Measurements from ENCODE around the gene GMPPA. TPM values are rescaled to one million over a fixed set of nuclear protein-coding genes. Genes with fewer than 3 reads are reported as not detected.

Gene GMPPA
- total and polyA plus RNA-seq, 4 donors, result 20.2 to 59.4 (median 43.4) TPM

GRCh38 chr2:219499058-219499307 lies 292 bp downstream of the GMPPA start:
- DNase-seq (ENCODE audit: low spot score), result no peak

More at GRCh38 chr2:219499058-219499307, 292 bp downstream of the GMPPA start:
- Histone ChIP-seq H3K4me3 (ENCODE audit: low read depth in 1 of 3, low read length in 3 of 3) (peak overlapping the region; percentile 60 to 94 (median 66)), H3K27me3 (ENCODE audit: control insufficient read depth in 4 of 4, insufficient read depth in 4 of 4, low read length in 3 of 4) (no peaks in the 10 kb centered on the region), H3K4me1 (ENCODE audit: control insufficient read depth in 4 of 4, insufficient read depth in 4 of 4, low read length in 3 of 4) (peaks cover 6 to 32% (median 22%) of the 10 kb centered on the region in 4 donors), H3K27ac (ENCODE audit: low read depth in 1 of 2, low read length in 2 of 2) (peak overlapping the region; percentile 93 to 95), H3K9me3 (ENCODE audit: control insufficient read depth in 4 of 4, low read length in 3 of 4) (no peaks in the 10 kb centered on the region), H3K36me3 (ENCODE audit: control insufficient read depth in 4 of 4, insufficient read depth in 3 of 4, low read depth in 1 of 4, low read length in 3 of 4) (peaks cover 2 to 11% (median 7%) of the 10 kb centered on the region in 4 donors), H3K9ac (ENCODE audit: low read depth in 1 of 2, low read length in 2 of 2) (peak overlapping the region; percentile 72 to 94)
- TF ChIP-seq FOXA1 (IDR thresholded peaks at IDR 0.05) (no peak), SP1 (IDR thresholded peaks at IDR 0.05) (no peak), MAX (IDR thresholded peaks at IDR 0.05) (no peak), YY1 (IDR thresholded peaks at IDR 0.05) (no peak), ATF3 (IDR thresholded peaks at IDR 0.05) (no peak), JUND (IDR thresholded peaks at IDR 0.05) (no peak), NR2F2 (IDR thresholded peaks at IDR 0.05) (no peak), HNF4A (conservative IDR thresholded peaks at IDR 0.05) (no peak), EGR1 (IDR thresholded peaks at IDR 0.05; ENCODE audit: low read depth in 2 of 2) (no peak), HNF4G (IDR thresholded peaks at IDR 0.05) (no peak), RXRA (IDR thresholded peaks at IDR 0.05) (no peak), TAF1 (conservative IDR thresholded peaks at IDR 0.05) (no peak), RAD21 (IDR thresholded peaks at IDR 0.05) (no peak), GABPA (IDR thresholded peaks at IDR 0.05 in 1 of 2, conservative IDR thresholded peaks at IDR 0.05 in 1 of 2) (no peak), FOXA2 (IDR thresholded peaks at IDR 0.05) (no peak)
- TF ChIP-seq, protein P1, sequence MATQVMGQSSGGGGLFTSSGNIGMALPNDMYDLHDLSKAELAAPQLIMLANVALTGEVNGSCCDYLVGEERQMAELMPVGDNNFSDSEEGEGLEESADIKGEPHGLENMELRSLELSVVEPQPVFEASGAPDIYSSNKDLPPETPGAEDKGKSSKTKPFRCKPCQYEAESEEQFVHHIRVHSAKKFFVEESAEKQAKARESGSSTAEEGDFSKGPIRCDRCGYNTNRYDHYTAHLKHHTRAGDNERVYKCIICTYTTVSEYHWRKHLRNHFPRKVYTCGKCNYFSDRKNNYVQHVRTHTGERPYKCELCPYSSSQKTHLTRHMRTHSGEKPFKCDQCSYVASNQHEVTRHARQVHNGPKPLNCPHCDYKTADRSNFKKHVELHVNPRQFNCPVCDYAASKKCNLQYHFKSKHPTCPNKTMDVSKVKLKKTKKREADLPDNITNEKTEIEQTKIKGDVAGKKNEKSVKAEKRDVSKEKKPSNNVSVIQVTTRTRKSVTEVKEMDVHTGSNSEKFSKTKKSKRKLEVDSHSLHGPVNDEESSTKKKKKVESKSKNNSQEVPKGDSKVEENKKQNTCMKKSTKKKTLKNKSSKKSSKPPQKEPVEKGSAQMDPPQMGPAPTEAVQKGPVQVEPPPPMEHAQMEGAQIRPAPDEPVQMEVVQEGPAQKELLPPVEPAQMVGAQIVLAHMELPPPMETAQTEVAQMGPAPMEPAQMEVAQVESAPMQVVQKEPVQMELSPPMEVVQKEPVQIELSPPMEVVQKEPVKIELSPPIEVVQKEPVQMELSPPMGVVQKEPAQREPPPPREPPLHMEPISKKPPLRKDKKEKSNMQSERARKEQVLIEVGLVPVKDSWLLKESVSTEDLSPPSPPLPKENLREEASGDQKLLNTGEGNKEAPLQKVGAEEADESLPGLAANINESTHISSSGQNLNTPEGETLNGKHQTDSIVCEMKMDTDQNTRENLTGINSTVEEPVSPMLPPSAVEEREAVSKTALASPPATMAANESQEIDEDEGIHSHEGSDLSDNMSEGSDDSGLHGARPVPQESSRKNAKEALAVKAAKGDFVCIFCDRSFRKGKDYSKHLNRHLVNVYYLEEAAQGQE (IDR thresholded peaks at IDR 0.05), result no peak
- TF ChIP-seq, protein P2, sequence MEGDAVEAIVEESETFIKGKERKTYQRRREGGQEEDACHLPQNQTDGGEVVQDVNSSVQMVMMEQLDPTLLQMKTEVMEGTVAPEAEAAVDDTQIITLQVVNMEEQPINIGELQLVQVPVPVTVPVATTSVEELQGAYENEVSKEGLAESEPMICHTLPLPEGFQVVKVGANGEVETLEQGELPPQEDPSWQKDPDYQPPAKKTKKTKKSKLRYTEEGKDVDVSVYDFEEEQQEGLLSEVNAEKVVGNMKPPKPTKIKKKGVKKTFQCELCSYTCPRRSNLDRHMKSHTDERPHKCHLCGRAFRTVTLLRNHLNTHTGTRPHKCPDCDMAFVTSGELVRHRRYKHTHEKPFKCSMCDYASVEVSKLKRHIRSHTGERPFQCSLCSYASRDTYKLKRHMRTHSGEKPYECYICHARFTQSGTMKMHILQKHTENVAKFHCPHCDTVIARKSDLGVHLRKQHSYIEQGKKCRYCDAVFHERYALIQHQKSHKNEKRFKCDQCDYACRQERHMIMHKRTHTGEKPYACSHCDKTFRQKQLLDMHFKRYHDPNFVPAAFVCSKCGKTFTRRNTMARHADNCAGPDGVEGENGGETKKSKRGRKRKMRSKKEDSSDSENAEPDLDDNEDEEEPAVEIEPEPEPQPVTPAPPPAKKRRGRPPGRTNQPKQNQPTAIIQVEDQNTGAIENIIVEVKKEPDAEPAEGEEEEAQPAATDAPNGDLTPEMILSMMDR (IDR thresholded peaks at IDR 0.05; ENCODE audit: low read depth, low read length, missing input control), result no peak
- TF ChIP-seq, protein P3, sequence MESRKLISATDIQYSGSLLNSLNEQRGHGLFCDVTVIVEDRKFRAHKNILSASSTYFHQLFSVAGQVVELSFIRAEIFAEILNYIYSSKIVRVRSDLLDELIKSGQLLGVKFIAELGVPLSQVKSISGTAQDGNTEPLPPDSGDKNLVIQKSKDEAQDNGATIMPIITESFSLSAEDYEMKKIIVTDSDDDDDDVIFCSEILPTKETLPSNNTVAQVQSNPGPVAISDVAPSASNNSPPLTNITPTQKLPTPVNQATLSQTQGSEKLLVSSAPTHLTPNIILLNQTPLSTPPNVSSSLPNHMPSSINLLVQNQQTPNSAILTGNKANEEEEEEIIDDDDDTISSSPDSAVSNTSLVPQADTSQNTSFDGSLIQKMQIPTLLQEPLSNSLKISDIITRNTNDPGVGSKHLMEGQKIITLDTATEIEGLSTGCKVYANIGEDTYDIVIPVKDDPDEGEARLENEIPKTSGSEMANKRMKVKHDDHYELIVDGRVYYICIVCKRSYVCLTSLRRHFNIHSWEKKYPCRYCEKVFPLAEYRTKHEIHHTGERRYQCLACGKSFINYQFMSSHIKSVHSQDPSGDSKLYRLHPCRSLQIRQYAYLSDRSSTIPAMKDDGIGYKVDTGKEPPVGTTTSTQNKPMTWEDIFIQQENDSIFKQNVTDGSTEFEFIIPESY (IDR thresholded peaks at IDR 0.05), result no peak
- WGBS, result under 1% methylated on average over 3 of the region's 3 CpGs

Data from liver (tissue), 9 donors.